ENCODE measurements around the gene TMED1.

The TMED1 gene

DNA sequence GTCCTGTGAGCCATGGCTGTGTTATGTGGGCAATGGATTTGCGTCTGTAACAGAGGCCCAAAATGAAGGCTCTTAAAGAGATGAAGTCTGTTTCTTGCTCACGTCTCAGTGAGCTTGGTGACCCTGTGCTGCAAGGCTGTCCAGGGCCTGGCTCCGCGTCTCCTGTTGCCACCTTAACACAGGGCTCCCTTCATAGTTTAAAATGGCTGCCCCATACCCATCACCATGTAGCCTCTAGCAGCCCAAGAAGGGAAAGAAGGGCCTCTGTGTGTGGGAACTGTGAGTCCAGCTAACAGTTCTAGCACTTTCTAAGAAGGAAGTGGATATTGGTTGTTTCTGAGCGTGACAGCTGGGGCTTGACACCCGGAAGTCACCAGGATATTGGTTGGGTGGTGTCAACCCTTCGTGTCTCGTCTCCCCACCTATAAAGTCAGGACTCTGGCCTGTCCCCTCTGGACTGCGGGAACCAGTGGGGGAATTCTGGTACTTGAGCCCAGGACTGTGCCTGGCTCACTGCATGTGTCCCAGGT is 20.9 kb downstream of the TMED1 start:
- H3K36me3 ChIP-seq (ENCODE audit: insufficient read depth, low read depth, low read length): peaks cover 30% of the 10 kb centered on the region
- no peak overlapping the region for H3K27ac ChIP-seq (ENCODE audit: low read length)
- H3K9me3 ChIP-seq (ENCODE audit: insufficient read depth, low read depth, low read length): no peaks in the 10 kb centered on the region
- H3K4me1 ChIP-seq (ENCODE audit: insufficient read depth, low read length): no peaks in the 10 kb centered on the region
- no peaks in the 10 kb centered on the region for H3K27me3 ChIP-seq (ENCODE audit: insufficient read depth, low read length)
- H3K9ac ChIP-seq (ENCODE audit: low read depth, low read length): no peak overlapping the region
- H3K4me3 ChIP-seq (ENCODE audit: low read length): no peak overlapping the region

DNA sequence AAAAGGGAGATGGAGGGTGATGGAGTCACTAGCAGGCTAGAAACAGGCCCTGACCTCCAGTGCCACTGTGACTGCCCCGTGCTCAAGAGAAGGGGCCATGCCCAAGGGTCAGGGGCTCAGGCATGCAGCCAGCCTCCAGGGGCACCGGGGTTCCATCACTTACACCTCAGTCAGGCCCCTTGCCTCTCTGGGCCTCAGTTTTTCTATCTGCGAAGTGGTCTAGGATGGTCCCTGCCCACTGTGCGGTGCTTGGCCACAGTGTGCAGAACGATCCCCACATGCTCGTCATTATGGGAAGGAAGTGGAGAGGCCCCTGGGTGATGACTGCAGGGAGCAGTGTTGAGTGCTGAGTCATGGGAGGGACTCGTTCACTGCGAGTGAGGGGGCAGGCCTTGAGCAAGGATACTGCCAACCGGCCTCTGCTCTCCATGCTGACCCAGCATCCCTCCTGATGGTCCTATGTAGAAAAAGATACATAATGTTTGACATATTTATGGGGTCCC is 23.1 kb downstream of the TMED1 start:
- Histone ChIP-seq H3K9me3 (ENCODE audit: insufficient read depth, low read depth, low read length) (no peaks in the 10 kb centered on the region), H3K27ac (ENCODE audit: low read length) (no peak overlapping the region), H3K4me3 (ENCODE audit: low read length) (no peak overlapping the region), H3K27me3 (ENCODE audit: insufficient read depth, low read length) (no peaks in the 10 kb centered on the region), H3K9ac (ENCODE audit: low read depth, low read length) (no peak overlapping the region), H3K4me1 (ENCODE audit: insufficient read depth, low read length) (no peaks in the 10 kb centered on the region), H3K36me3 (ENCODE audit: insufficient read depth, low read depth, low read length) (peaks cover 39% of the 10 kb centered on the region)

DNA sequence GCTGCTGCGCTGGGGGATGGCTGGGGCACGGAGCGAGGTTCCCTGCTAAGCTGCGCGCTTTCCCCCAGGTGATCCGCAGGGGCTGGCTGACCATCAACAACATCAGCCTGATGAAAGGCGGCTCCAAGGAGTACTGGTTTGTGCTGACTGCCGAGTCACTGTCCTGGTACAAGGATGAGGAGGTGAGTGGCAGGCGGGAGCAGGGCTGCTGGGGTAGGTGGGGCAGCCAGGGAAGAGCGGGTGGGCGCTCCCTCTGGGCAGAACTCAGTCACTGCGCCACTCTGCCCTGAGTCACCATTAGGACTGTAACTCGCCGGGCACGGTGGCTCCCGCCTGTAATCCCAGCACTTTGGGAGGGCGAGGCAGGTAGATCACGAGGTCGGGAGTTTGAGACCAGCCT is 23.8 kb downstream of the TMED1 start:
- Histone ChIP-seq H3K27me3 (ENCODE audit: insufficient read depth, low read length) (no peaks in the 10 kb centered on the region), H3K27ac (ENCODE audit: low read length) (no peak overlapping the region), H3K4me1 (ENCODE audit: insufficient read depth, low read length) (no peaks in the 10 kb centered on the region), H3K4me3 (ENCODE audit: low read length) (no peak overlapping the region), H3K36me3 (ENCODE audit: insufficient read depth, low read depth, low read length) (peaks cover 39% of the 10 kb centered on the region), H3K9me3 (ENCODE audit: insufficient read depth, low read depth, low read length) (no peaks in the 10 kb centered on the region), H3K9ac (ENCODE audit: low read depth, low read length) (no peak overlapping the region)

DNA sequence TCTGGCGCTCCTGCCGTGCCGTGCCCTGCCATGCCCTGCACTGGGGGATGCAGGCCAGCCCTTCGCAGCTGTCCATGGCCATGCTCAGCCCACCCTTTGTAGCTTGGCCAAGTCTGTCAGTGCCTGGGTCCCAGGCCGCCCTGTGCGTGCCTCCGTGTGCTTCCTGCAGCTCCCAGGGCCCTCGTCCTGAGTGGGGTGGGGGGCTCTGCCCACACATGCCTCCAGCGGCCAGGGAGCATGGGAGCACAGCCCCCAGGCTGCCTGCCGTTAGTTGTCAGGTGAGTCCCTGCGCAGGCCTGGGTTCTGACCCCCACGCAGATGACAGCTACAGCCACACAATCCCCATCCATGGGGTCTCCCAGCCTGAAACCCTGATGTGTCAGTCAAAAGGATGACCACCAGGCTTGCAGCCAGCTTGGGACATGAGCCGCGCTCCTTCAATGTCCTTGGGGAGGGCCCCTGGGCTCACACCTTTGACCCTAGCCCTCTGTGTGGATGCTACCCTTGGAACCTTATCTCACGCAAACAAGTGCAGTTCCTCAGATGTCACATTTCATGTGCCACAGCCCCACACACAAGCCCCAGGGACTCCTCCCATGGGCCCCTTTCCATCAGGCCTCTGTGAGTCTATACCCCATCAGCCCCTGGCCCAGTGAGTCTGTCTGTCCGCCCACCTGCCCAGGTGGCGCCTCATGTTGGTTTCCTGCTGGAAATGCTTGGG is 24.5 kb downstream of the TMED1 start:
- no peaks in the 10 kb centered on the region for H3K9me3 ChIP-seq (ENCODE audit: insufficient read depth, low read depth, low read length)
- no peak overlapping the region for H3K9ac ChIP-seq (ENCODE audit: low read depth, low read length)
- H3K4me1 ChIP-seq (ENCODE audit: insufficient read depth, low read length): no peaks in the 10 kb centered on the region
- H3K36me3 ChIP-seq (ENCODE audit: insufficient read depth, low read depth, low read length): peaks cover 39% of the 10 kb centered on the region
- H3K27me3 ChIP-seq (ENCODE audit: insufficient read depth, low read length): no peaks in the 10 kb centered on the region
- no peak overlapping the region for H3K4me3 ChIP-seq (ENCODE audit: low read length)
- no peak overlapping the region for H3K27ac ChIP-seq (ENCODE audit: low read length)

DNA sequence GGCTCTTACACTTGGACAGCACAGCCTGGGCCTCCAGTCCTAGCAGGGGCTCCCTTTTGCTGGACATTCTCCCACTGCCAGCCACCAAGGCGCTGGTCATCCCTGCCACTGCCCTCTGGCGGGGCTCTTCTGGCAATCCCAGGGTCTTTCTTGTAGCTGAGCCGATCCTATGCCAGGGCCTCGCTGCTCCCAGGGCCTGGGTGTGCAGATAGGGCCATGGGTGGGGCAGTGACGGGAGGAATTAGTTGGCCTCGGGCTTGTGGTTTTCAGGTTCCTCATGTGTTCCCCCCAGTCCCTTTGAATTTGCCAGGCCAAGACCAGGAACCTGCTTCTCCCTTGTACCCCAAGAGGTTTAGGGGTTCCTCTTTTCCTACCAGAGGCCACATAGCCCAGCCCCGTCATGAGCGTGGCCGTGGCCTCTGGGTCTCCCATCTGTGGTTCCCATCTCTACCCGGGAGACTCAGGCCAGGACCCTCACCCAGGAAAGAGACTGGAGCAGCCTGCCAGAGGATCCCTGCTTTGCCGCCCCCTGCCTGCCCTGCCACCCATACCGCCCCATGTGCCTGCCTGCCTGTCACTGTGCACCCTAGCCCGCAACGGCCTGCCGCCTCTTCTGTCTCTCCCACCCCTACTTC is 26.2 kb downstream of the TMED1 start:
- Histone ChIP-seq H3K27me3 (ENCODE audit: insufficient read depth, low read length) (no peaks in the 10 kb centered on the region), H3K9ac (ENCODE audit: low read depth, low read length) (no peak overlapping the region), H3K4me1 (ENCODE audit: insufficient read depth, low read length) (no peaks in the 10 kb centered on the region), H3K36me3 (ENCODE audit: insufficient read depth, low read depth, low read length) (peaks cover 43% of the 10 kb centered on the region), H3K9me3 (ENCODE audit: insufficient read depth, low read depth, low read length) (no peaks in the 10 kb centered on the region), H3K27ac (ENCODE audit: low read length) (no peak overlapping the region), H3K4me3 (ENCODE audit: low read length) (no peak overlapping the region)

DNA sequence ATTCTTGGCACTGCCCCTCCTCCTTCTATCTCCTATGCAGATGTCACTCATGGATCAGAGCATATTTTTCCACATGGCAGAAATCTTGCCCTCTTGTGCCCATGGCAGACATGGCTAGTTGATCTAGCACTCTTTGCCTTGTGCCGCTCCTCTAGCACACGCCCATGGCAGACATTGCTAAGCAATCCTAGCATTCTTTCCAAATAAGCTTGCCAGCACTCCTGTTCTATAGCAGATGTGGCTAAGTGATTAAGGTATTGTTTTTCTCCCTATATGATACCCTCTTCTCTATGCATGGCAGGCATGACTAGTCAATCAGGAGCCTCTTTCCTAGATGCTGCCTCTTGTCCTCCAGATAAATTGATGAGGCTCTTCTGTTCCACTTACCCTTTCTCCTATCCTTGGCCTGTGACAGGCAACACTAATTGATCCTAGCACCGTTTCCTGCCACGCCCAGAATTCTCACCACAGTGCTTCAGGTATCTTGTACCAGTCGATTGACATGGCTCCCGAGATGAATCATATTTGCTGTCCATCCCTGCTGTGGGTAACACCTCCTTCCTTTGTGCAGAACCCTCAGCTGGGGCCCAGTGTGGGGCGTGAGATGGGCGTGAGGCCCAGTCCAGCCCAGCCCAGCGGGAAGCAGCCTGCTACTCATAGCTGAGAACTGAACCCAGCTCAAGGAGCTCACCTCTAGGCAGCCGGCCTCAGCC is 26.9 kb downstream of the TMED1 start:
- H3K36me3 ChIP-seq (ENCODE audit: insufficient read depth, low read depth, low read length): peaks cover 46% of the 10 kb centered on the region
- H3K4me3 ChIP-seq (ENCODE audit: low read length): no peak overlapping the region
- no peaks in the 10 kb centered on the region for H3K4me1 ChIP-seq (ENCODE audit: insufficient read depth, low read length)
- H3K27ac ChIP-seq (ENCODE audit: low read length): no peak overlapping the region
- H3K9me3 ChIP-seq (ENCODE audit: insufficient read depth, low read depth, low read length): no peaks in the 10 kb centered on the region
- no peak overlapping the region for H3K9ac ChIP-seq (ENCODE audit: low read depth, low read length)
- H3K27me3 ChIP-seq (ENCODE audit: insufficient read depth, low read length): no peaks in the 10 kb centered on the region

DNA sequence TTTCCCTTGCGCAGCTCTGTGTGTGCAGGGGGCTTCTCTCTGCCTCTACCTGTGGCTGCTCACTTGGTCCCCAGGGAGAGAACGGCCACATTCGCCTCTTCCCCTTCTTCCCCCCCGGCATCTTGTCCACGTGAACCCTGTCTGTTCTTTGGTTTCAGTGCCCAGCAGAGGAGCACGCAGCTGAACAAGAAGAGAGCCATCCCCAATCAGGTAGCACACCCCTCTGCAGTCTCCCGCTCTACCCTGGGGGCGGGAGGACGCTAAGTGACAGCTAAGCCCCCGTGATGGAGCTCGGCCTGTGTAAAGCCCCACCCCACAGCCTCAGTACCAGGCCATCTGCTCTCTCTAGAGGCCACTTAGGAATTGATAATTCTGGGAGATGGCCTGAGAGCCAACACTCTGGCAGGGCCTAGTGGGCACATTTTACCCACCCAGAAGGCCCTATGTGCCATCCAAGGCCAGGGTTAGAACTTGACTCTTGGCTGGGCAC is 30.2 kb downstream of the TMED1 start:
- H3K36me3 ChIP-seq (ENCODE audit: insufficient read depth, low read depth, low read length): peaks cover 64% of the 10 kb centered on the region
- no peaks in the 10 kb centered on the region for H3K4me1 ChIP-seq (ENCODE audit: insufficient read depth, low read length)
- no peaks in the 10 kb centered on the region for H3K9me3 ChIP-seq (ENCODE audit: insufficient read depth, low read depth, low read length)
- H3K27ac ChIP-seq (ENCODE audit: low read length): no peak overlapping the region
- H3K4me3 ChIP-seq (ENCODE audit: low read length): no peak overlapping the region
- H3K9ac ChIP-seq (ENCODE audit: low read depth, low read length): no peak overlapping the region
- no peaks in the 10 kb centered on the region for H3K27me3 ChIP-seq (ENCODE audit: insufficient read depth, low read length)

DNA sequence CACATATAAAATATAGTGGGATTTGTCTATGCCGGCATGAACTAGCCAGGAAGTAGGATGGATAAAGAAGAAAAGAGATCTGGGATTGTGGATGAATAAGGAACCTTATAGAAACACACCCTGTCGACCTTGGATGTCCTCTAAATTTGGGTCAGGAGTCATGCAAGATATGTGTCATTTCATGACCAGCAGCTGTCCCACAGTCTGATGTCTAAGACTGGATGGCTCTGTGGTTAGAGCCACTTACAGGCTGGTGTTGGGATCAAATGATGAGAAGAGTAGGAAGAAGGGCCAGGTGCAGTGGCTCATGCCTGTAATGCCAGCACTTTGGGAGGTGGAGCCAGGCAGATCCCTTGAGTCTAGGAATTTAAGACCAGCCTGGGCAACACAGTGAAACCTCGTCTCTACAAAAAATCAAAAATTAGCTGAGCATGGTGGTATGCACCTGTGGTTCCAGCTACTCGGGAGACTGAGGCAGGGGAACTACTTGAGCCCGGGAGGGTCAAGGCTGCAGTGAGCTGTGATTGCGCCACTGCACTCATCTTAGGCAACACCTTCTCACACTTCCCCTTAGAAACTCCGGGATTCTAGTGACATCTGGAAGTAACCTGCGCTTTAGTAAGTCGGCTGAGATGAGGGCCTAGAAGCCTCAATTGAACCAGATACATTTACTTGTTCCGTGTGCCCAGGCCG is 30.8 kb downstream of the TMED1 start:
- Histone ChIP-seq H3K27ac (ENCODE audit: low read length) (no peak overlapping the region), H3K36me3 (ENCODE audit: insufficient read depth, low read depth, low read length) (peaks cover 70% of the 10 kb centered on the region), H3K9me3 (ENCODE audit: insufficient read depth, low read depth, low read length) (no peaks in the 10 kb centered on the region), H3K27me3 (ENCODE audit: insufficient read depth, low read length) (no peaks in the 10 kb centered on the region), H3K4me1 (ENCODE audit: insufficient read depth, low read length) (no peaks in the 10 kb centered on the region), H3K9ac (ENCODE audit: low read depth, low read length) (no peak overlapping the region), H3K4me3 (ENCODE audit: low read length) (no peak overlapping the region)

DNA sequence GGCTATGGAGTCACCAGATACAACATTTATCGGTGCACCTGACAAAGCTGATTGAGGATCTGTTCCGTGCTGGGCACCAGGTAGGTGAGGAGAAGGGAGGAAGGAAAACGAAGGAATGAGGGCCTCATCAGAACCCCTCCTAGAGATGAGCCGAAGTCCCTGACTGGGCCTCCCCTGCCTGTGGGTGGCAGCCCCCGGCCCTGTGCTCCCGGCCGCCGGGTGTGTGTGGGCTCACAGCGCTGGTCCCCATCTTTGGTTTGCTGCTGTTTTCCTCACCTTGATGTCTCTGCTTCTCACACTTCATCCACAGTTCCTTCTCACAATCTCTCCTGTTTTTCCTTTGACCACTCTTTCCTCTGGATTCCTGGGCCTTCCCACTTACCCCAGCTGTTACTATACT is 32.8 kb downstream of the TMED1 start:
- H3K27ac ChIP-seq (ENCODE audit: low read length): no peak overlapping the region
- no peak overlapping the region for H3K9ac ChIP-seq (ENCODE audit: low read depth, low read length)
- H3K27me3 ChIP-seq (ENCODE audit: insufficient read depth, low read length): no peaks in the 10 kb centered on the region
- H3K36me3 ChIP-seq (ENCODE audit: insufficient read depth, low read depth, low read length): peaks cover 72% of the 10 kb centered on the region
- no peaks in the 10 kb centered on the region for H3K9me3 ChIP-seq (ENCODE audit: insufficient read depth, low read depth, low read length)
- H3K4me1 ChIP-seq (ENCODE audit: insufficient read depth, low read length): no peaks in the 10 kb centered on the region
- H3K4me3 ChIP-seq (ENCODE audit: low read length): no peak overlapping the region

DNA sequence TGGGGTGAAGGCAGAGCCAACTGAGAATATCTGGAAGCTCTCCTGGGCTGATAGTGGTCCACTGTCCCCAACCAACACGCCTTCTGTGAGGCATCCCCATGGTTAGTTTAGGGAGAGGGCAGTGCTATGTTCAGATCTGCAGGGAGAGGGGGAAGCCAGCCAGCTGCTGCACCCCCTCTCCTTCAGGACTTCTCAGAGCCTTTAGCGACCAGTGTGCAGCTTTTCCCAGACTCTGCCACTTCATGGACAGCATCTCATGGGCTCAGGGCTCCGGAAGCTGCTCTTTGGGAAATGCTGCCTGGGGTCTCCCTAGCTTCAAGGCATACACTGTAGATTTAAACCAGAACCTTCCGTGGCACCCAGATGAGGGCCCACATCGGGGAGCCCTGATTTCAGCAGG is 33.5 kb downstream of the TMED1 start:
- Histone ChIP-seq H3K27ac (ENCODE audit: low read length) (no peak overlapping the region), H3K9me3 (ENCODE audit: insufficient read depth, low read depth, low read length) (no peaks in the 10 kb centered on the region), H3K4me1 (ENCODE audit: insufficient read depth, low read length) (no peaks in the 10 kb centered on the region), H3K36me3 (ENCODE audit: insufficient read depth, low read depth, low read length) (peaks cover 78% of the 10 kb centered on the region), H3K27me3 (ENCODE audit: insufficient read depth, low read length) (no peaks in the 10 kb centered on the region), H3K9ac (ENCODE audit: low read depth, low read length) (no peak overlapping the region), H3K4me3 (ENCODE audit: low read length) (no peak overlapping the region)

DNA sequence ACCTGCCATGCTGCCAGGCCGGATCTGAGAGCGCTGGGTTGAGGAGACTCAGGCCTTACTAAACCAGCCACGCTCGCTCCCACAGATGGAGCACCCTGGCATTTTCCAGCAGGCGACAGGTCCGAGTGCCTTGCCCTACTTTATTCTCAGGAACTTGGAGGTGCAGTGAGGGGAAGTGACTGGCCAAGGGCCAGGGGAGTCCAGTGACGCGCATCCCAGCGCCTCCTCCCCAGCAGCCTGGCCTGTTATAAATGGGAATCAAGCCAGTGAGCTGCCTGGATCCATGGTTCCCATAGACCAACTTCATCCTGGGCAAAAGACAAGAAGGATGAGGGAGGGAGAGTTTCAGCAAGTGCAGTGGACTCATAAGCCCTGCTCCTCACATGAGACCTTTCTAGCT is 35.5 kb downstream of the TMED1 start:
- Histone ChIP-seq H3K9me3 (ENCODE audit: insufficient read depth, low read depth, low read length) (no peaks in the 10 kb centered on the region), H3K36me3 (ENCODE audit: insufficient read depth, low read depth, low read length) (peaks cover 84% of the 10 kb centered on the region), H3K27me3 (ENCODE audit: insufficient read depth, low read length) (no peaks in the 10 kb centered on the region), H3K9ac (ENCODE audit: low read depth, low read length) (no peak overlapping the region), H3K27ac (ENCODE audit: low read length) (no peak overlapping the region), H3K4me1 (ENCODE audit: insufficient read depth, low read length) (no peaks in the 10 kb centered on the region), H3K4me3 (ENCODE audit: low read length) (no peak overlapping the region)

All from iPS-20b (cell line).